ENCODE measurements around the gene ENDOU. TPM values are rescaled to one million over a fixed set of nuclear protein-coding genes. Genes with fewer than 3 reads are reported as not detected.

The ENDOU gene
- total RNA-seq, 1 donor from 2014 or later = not detected

GRCh38 chr12:47758834-47759690 is 33.8 kb upstream of the ENDOU start, which contains the start of gene RAPGEF3:
RAPGEF3 (minus strand) TSS chr12:47758880; CDS start chr12:47758556, 324 bp downstream.
- intact Hi-C loops (cut with DNase I) = loop anchor here (1.0 kb wide), 1 partner anchor 42 kb away; no protein-coding TSS in a partner anchor
- ATAC-seq (peak; percentile 89), DNase-seq (ENCODE audit: missing footprints) (peak; percentile 93)

GRCh38 chr12:47758584-47758833 is 33.2 kb upstream of the ENDOU start:
- ATAC-seq (no peak), DNase-seq (ENCODE audit: missing footprints) (no peak)
- intact Hi-C loops (cut with DNase I) = no loop called here

- ATAC-seq = no peak
- peak; percentile 73 for DNase-seq (ENCODE audit: missing footprints)
- intact Hi-C loops (cut with DNase I) = no loop called here
These were observed 32.7 kb upstream of the ENDOU start for GRCh38 chr12:47757840-47758583.

- ATAC-seq (no peak), DNase-seq (ENCODE audit: missing footprints) (no peak)
- intact Hi-C loops (cut with DNase I) = no loop called here
These were observed 32.1 kb upstream of the ENDOU start for GRCh38 chr12:47757364-47757839.

- intact Hi-C loops (cut with DNase I) = no loop called here
- DNase-seq (ENCODE audit: missing footprints) = no peak
- no peak for ATAC-seq
These were observed 30.6 kb upstream of the ENDOU start for GRCh38 chr12:47755655-47756562.

- ATAC-seq (no peak), DNase-seq (ENCODE audit: missing footprints) (no peak)
- intact Hi-C loops (cut with DNase I) = no loop called here
These were observed 29.6 kb upstream of the ENDOU start for GRCh38 chr12:47754881-47755280.

GRCh38 chr12:47754126-47754525 is 28.8 kb upstream of the ENDOU start:
- no peak for DNase-seq (ENCODE audit: missing footprints)
- intact Hi-C loops (cut with DNase I) = no loop called here
- ATAC-seq = no peak

GRCh38 chr12:47753021-47754001 is 28.0 kb upstream of the ENDOU start:
- intact Hi-C loops (cut with DNase I) = loop anchor here (1.0 kb wide), 1 partner anchor 16 kb away; no protein-coding TSS in a partner anchor
- DNase-seq (ENCODE audit: missing footprints) (peak; percentile 93), ATAC-seq (peak; percentile 93)

GRCh38 chr12:47752552-47752951 is 27.3 kb upstream of the ENDOU start:
- DNase-seq (ENCODE audit: missing footprints) = no peak
- intact Hi-C loops (cut with DNase I) = no loop called here
- ATAC-seq = no peak

- intact Hi-C loops (cut with DNase I) = no loop called here
- no peak for DNase-seq (ENCODE audit: missing footprints)
- ATAC-seq = no peak
These were observed 26.8 kb upstream of the ENDOU start for GRCh38 chr12:47752121-47752520.

GRCh38 chr12:47751561-47751960 is 26.3 kb upstream of the ENDOU start:
- no peak for ATAC-seq
- intact Hi-C loops (cut with DNase I) = no loop called here
- no peak for DNase-seq (ENCODE audit: missing footprints)

- no peak for DNase-seq (ENCODE audit: missing footprints)
- intact Hi-C loops (cut with DNase I) = no loop called here
- ATAC-seq = no peak
These were observed 25.7 kb upstream of the ENDOU start for GRCh38 chr12:47750916-47751470.

GRCh38 chr12:47750229-47750798 is 25.0 kb upstream of the ENDOU start:
- DNase-seq (ENCODE audit: missing footprints) = no peak
- ATAC-seq = no peak
- intact Hi-C loops (cut with DNase I) = no loop called here

GRCh38 chr12:47748899-47749298 is 23.6 kb upstream of the ENDOU start:
- intact Hi-C loops (cut with DNase I) = no loop called here
- DNase-seq (ENCODE audit: missing footprints) = no peak
- no peak for ATAC-seq

GRCh38 chr12:47748507-47748828 is 23.2 kb upstream of the ENDOU start:
- no peak for ATAC-seq
- no peak for DNase-seq (ENCODE audit: missing footprints)
- intact Hi-C loops (cut with DNase I) = no loop called here

- DNase-seq (ENCODE audit: missing footprints) (no peak), ATAC-seq (no peak)
- intact Hi-C loops (cut with DNase I) = no loop called here
These were observed 22.6 kb upstream of the ENDOU start for GRCh38 chr12:47747596-47748506.

Data from Right ventricle myocardium inferior (tissue), 1 donor.